ENCODE data around the gene DTX1. TPM values are rescaled to one million over a fixed set of nuclear protein-coding genes. Genes with fewer than 3 reads are reported as not detected.

The DTX1 gene
- total and polyA plus RNA-seq, 7 donors: 0.49 to 2.4 (median 0.75) TPM

DNA sequence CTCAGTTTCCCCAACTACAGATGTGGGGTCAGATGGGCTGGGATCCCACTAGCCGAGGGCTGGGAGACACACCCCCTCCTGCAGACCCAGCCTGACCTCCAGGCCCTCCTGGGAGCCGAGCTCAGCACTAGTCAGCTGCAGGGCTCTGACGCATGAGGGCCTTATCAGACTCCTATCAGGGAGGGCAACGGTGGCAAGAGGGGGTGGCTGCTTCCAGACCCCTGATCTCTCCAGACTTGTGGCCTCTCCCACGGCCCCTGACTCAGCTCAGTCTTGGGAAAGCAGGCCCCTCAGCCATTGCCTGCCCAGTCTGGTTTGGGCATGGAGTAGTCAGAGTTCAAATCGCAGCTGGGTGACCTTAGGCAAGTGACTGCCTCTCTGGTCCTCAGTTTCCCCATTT lies 76.5 kb downstream of the DTX1 start:
- WGBS, 3 donors: 54 to 63% (median 63%) methylated on average over 6 of the region's 6 CpGs
- intact Hi-C loops (cut with DNase I): no loop called here
- H3K27me3 ChIP-seq (ENCODE audit: insufficient read depth in 3 of 3, low read length in 2 of 3): peaks cover 0 to 56% (median 10%) of the 10 kb centered on the region in 3 donors
- H3K27ac ChIP-seq: no peak overlapping the region
- H3K4me1 ChIP-seq: no peaks in the 10 kb centered on the region
- no peak overlapping the region for H3K4me3 ChIP-seq
- TF ChIP-seq, protein P1, sequence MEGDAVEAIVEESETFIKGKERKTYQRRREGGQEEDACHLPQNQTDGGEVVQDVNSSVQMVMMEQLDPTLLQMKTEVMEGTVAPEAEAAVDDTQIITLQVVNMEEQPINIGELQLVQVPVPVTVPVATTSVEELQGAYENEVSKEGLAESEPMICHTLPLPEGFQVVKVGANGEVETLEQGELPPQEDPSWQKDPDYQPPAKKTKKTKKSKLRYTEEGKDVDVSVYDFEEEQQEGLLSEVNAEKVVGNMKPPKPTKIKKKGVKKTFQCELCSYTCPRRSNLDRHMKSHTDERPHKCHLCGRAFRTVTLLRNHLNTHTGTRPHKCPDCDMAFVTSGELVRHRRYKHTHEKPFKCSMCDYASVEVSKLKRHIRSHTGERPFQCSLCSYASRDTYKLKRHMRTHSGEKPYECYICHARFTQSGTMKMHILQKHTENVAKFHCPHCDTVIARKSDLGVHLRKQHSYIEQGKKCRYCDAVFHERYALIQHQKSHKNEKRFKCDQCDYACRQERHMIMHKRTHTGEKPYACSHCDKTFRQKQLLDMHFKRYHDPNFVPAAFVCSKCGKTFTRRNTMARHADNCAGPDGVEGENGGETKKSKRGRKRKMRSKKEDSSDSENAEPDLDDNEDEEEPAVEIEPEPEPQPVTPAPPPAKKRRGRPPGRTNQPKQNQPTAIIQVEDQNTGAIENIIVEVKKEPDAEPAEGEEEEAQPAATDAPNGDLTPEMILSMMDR (IDR thresholded peaks at IDR 0.05): no peak
- no peak for ATAC-seq
- no peaks in the 10 kb centered on the region for H3K9me3 ChIP-seq
- no peak for DNase-seq
- no peaks in the 10 kb centered on the region for H3K36me3 ChIP-seq (ENCODE audit: insufficient read depth in 1 of 2, low read depth in 1 of 2)

DNA sequence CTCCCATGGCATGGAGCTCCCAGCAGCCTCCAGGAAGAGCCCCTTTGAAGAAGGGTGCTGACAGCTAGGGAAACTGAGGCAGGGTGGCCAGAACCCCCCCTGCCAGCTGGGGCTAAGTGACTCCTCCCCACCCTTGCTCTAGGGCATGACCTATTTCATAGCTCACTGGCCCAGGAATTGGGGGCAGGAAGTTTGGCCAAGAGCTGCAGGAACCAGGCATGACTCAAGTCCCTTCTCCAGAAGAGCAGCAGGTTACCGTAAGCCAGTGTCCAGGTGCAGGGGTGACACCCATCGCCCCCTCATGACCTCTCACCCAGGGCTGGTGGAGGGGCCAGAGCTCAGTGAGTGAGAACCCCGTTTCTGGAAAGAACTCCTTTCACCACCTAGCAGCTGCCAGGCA lies 77.1 kb downstream of the DTX1 start:
- Histone ChIP-seq H3K4me1 (no peaks in the 10 kb centered on the region), H3K4me3 (no peak overlapping the region), H3K27me3 (ENCODE audit: insufficient read depth in 3 of 3, low read length in 2 of 3) (peaks cover 0 to 56% (median 10%) of the 10 kb centered on the region in 3 donors), H3K9me3 (no peaks in the 10 kb centered on the region), H3K36me3 (ENCODE audit: insufficient read depth in 1 of 2, low read depth in 1 of 2) (no peaks in the 10 kb centered on the region), H3K27ac (no peak overlapping the region)
- WGBS, 3 donors: 52 to 69% (median 59%) methylated on average over 3 of the region's 3 CpGs
- no peak for ATAC-seq
- intact Hi-C loops (cut with DNase I): no loop called here
- TF ChIP-seq, protein P1 (IDR thresholded peaks at IDR 0.05): no peak
- no peak for DNase-seq

DNA sequence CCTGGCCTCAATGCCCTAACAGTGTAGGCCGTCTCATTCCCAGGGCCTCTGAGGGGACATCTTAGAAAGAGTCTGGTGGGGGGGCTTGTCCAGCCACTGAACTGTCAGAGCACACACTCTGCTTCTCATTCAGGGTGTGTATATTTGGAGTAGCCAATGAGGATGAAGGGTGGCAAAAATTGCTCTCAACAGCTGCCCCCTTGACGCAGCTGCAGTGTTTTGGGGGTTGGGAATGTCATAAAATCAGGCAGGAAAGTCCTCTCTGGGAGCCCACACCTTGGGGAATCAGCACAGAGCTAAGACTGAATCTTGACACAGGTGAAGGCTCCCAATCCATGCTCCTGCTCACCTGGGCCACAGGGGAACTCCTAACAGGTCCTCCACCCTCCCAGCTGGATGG lies 77.5 kb downstream of the DTX1 start:
- H3K27ac ChIP-seq: no peak overlapping the region
- ATAC-seq: no peak
- 53 to 68% (median 63%) methylated on average over 2 of the region's 2 CpGs for WGBS, 3 donors
- no peaks in the 10 kb centered on the region for H3K4me1 ChIP-seq
- H3K4me3 ChIP-seq: no peak overlapping the region
- no peak for DNase-seq
- peaks cover 0 to 56% (median 10%) of the 10 kb centered on the region in 3 donors for H3K27me3 ChIP-seq (ENCODE audit: insufficient read depth in 3 of 3, low read length in 2 of 3)
- no peaks in the 10 kb centered on the region for H3K36me3 ChIP-seq (ENCODE audit: insufficient read depth in 1 of 2, low read depth in 1 of 2)
- TF ChIP-seq, protein P1 (IDR thresholded peaks at IDR 0.05): no peak
- no peaks in the 10 kb centered on the region for H3K9me3 ChIP-seq
- intact Hi-C loops (cut with DNase I): no loop called here

DNA sequence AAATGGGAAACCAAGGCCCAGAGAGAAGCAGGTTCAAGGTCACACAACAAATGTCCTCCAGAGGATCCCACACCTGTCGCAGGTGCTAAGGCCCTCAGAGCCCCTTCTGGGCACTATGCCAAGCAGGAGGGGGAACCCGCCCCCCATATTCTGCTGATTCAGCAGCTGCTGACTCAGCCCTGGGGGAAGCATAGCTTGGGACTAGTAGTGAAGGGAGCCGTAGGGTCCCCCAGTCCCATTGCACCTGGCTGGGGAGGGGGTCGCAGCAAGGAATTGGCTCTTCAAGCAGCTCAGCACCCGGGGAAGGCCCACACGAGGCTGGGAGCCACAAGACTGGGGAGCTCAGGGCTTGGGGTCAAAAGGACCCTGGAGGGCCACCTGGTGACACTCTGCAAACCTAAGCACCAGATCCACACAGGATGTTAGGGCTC lies 78.0 kb downstream of the DTX1 start:
- no peak overlapping the region for H3K27ac ChIP-seq
- DNase-seq (no peak), ATAC-seq (no peak)
- H3K36me3 ChIP-seq (ENCODE audit: insufficient read depth in 1 of 2, low read depth in 1 of 2): no peaks in the 10 kb centered on the region
- 45 to 58% (median 48%) methylated on average over 6 of the region's 6 CpGs for WGBS, 3 donors
- H3K27me3 ChIP-seq (ENCODE audit: insufficient read depth in 3 of 3, low read length in 2 of 3): peaks cover 0 to 56% (median 8%) of the 10 kb centered on the region in 3 donors
- H3K4me1 ChIP-seq: no peaks in the 10 kb centered on the region
- TF ChIP-seq, protein P1 (IDR thresholded peaks at IDR 0.05): no peak
- no peaks in the 10 kb centered on the region for H3K9me3 ChIP-seq
- intact Hi-C loops (cut with DNase I): no loop called here
- H3K4me3 ChIP-seq: no peak overlapping the region

Measured in psoas muscle (tissue), 8 donors.